Spleen (tissue), 7 donors: ENCODE data around the gene PACS1.

Source experiments
- POLR2A ChIP-seq, 3 donors: fragments of 450-650 bp; IDR thresholded peaks; one replicate each; pipeline ENCODE4 v1.5.1; 2017; ENCODE audit warnings: antibody characterized with exemption in 3 of 3, mild to moderate bottlenecking in 1 of 3
- TF ChIP-seq, protein P1 (sequence below), 11 experiments: fragments of 200-600 bp in 7 of 11; fragments of 450-650 bp in 4 of 11; sonication (generic) in 4 of 11; IDR thresholded peaks in 8 of 11; conservative IDR thresholded peaks in 3 of 11; 1 replicate in 7 of 11; 2 replicates in 4 of 11; pipeline versions ENCODE4 v1.4.0 to v1.8.0; 2016 to 2021; ENCODE audit warnings: antibody characterized with exemption in 11 of 11, inconsistent platforms in 4 of 11, mild to moderate bottlenecking in 1 of 11
- donor health status: DM: no; HTN: no; CAD: no; lungs with moderate emphysema.
- donor health status: DM: no; HTN: no; CAD: no.
- donor health status: DM: no; HTN: no; CAD: no.

DNA sequence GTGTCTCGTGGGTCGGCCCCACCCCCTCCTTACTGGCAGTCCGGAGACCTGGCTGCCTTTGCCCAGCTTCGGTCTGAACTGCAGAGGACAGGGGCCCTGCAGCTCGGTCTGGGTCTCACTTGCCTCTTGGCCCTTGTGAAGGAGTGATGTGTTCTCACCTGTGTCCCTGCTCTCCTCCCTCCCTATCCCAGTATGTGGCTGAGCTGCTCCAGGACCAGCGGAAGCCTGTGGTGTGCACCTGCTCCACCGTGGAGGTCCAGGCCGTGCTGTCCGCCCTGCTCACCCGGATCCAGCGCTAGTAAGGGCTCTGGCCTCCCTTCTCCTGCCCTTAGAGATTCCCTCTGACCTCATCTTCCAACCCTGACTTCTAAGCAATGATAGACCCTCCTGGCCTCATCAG is 162.7 kb downstream of the PACS1 start:
- no peak for TF ChIP-seq POLR2A (IDR thresholded peaks at IDR 0.05)
- TF ChIP-seq, protein P1, sequence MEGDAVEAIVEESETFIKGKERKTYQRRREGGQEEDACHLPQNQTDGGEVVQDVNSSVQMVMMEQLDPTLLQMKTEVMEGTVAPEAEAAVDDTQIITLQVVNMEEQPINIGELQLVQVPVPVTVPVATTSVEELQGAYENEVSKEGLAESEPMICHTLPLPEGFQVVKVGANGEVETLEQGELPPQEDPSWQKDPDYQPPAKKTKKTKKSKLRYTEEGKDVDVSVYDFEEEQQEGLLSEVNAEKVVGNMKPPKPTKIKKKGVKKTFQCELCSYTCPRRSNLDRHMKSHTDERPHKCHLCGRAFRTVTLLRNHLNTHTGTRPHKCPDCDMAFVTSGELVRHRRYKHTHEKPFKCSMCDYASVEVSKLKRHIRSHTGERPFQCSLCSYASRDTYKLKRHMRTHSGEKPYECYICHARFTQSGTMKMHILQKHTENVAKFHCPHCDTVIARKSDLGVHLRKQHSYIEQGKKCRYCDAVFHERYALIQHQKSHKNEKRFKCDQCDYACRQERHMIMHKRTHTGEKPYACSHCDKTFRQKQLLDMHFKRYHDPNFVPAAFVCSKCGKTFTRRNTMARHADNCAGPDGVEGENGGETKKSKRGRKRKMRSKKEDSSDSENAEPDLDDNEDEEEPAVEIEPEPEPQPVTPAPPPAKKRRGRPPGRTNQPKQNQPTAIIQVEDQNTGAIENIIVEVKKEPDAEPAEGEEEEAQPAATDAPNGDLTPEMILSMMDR (IDR thresholded peaks at IDR 0.05 in 8 of 11, conservative IDR thresholded peaks at IDR 0.05 in 3 of 11), result no peak
